Measurements from ENCODE around the gene PHLDB2.

DNA sequence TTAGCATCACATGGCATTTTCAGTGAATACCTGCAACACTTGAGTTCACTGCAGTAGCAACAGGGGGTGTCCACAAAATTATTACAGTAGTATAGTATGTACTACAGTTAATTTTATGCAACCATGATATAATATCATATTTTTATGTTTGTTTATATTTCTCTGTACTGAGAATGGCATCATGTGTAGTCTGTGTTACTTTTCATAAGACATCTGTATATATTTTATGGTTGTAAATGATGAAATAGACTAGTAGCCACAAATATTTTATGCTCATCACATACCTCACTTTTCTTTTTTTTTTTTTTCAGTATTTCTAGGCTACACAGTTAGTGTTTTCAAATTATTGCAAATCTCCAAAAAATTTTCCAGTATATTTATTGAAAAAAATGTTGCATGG lies 22.4 kb downstream of the PHLDB2 start:
- TF ChIP-seq POLR2A (IDR thresholded peaks at IDR 0.05; ENCODE audit: control extremely low read depth in 1 of 2, low read depth in 2 of 2, low read length in 2 of 2) (no peak), GABPA (IDR thresholded peaks at IDR 0.05; ENCODE audit: borderline replicate concordance, insufficient read depth, low read length) (no peak), ATF3 (IDR thresholded peaks at IDR 0.05; ENCODE audit: insufficient read depth, low read depth, low read length) (no peak)
- TF ChIP-seq, protein P1, sequence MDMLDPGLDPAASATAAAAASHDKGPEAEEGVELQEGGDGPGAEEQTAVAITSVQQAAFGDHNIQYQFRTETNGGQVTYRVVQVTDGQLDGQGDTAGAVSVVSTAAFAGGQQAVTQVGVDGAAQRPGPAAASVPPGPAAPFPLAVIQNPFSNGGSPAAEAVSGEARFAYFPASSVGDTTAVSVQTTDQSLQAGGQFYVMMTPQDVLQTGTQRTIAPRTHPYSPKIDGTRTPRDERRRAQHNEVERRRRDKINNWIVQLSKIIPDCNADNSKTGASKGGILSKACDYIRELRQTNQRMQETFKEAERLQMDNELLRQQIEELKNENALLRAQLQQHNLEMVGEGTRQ (IDR thresholded peaks at IDR 0.05; ENCODE audit: low read length): no peak
- TF ChIP-seq, protein P2, sequence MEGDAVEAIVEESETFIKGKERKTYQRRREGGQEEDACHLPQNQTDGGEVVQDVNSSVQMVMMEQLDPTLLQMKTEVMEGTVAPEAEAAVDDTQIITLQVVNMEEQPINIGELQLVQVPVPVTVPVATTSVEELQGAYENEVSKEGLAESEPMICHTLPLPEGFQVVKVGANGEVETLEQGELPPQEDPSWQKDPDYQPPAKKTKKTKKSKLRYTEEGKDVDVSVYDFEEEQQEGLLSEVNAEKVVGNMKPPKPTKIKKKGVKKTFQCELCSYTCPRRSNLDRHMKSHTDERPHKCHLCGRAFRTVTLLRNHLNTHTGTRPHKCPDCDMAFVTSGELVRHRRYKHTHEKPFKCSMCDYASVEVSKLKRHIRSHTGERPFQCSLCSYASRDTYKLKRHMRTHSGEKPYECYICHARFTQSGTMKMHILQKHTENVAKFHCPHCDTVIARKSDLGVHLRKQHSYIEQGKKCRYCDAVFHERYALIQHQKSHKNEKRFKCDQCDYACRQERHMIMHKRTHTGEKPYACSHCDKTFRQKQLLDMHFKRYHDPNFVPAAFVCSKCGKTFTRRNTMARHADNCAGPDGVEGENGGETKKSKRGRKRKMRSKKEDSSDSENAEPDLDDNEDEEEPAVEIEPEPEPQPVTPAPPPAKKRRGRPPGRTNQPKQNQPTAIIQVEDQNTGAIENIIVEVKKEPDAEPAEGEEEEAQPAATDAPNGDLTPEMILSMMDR (IDR thresholded peaks at IDR 0.05; ENCODE audit: control extremely low read depth in 1 of 3, insufficient read depth in 1 of 3, low read depth in 1 of 3, low read length in 3 of 3): no peak

Measured in H1 (cell line).